ENCODE measurements around the gene CD109. TPM values are rescaled to one million over a fixed set of nuclear protein-coding genes. Genes with fewer than 3 reads are reported as not detected.

The CD109 gene
- total and polyA plus RNA-seq, 2 of the 8 experiments (the other 6 are each of a cell fraction or from before 2014, with no cell fraction given), result 1.4 to 5.3 TPM

- TF ChIP-seq SP1 (IDR thresholded peaks at IDR 0.05; ENCODE audit: low read depth, low read length), result no peak
- TF ChIP-seq YY1 (IDR thresholded peaks at IDR 0.05; ENCODE audit: low read depth, low read length), result no peak
- no peak for TF ChIP-seq GABPA (IDR thresholded peaks at IDR 0.05; ENCODE audit: borderline replicate concordance, insufficient read depth, low read length)
- TF ChIP-seq TCF12 (IDR thresholded peaks at IDR 0.05; ENCODE audit: low read depth, low read length), result no peak
- no peak for TF ChIP-seq NANOG (IDR thresholded peaks at IDR 0.05; ENCODE audit: insufficient read depth, low read depth, low read length, poor library complexity, severe bottlenecking)
- TF ChIP-seq SRF (IDR thresholded peaks at IDR 0.05; ENCODE audit: low read depth, low read length), result no peak
- TF ChIP-seq SIX5 (IDR thresholded peaks at IDR 0.05; ENCODE audit: low read depth, low read length), result no peak
- TF ChIP-seq SIN3A (conservative IDR thresholded peaks at IDR 0.05 in 1 of 2, IDR thresholded peaks at IDR 0.05 in 1 of 2; ENCODE audit: low read depth in 1 of 2, low read length in 2 of 2), result no peak
Measured at GRCh38 chr6:73826571-73826970, 130.6 kb downstream of the CD109 start (continued).

Data from H1 (cell line).